Stimulated activated CD4-positive, alpha-beta T cell treated with anti-CD3 and anti-CD28 coated beads, Interleukin-2, amount 100 ng/mL, for 4 hours (primary cell): ENCODE data around the gene MAGEC2.

Experiments used
- DNase-seq: peaks from one replicate; pipeline ENCODE4 v3.0.0-alpha.2; 2020; ENCODE audit warnings: low read depth

The MAGEC2 gene, protein sequence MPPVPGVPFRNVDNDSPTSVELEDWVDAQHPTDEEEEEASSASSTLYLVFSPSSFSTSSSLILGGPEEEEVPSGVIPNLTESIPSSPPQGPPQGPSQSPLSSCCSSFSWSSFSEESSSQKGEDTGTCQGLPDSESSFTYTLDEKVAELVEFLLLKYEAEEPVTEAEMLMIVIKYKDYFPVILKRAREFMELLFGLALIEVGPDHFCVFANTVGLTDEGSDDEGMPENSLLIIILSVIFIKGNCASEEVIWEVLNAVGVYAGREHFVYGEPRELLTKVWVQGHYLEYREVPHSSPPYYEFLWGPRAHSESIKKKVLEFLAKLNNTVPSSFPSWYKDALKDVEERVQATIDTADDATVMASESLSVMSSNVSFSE

GRCh38 chrX:142204522-142205433 lies at the start of gene MAGEC2:
Gene MAGEC2 (minus strand): TSS chrX:142205290. CDS start chrX:142203987, 1,303 bp downstream.
- no peak for DNase-seq

DNA sequence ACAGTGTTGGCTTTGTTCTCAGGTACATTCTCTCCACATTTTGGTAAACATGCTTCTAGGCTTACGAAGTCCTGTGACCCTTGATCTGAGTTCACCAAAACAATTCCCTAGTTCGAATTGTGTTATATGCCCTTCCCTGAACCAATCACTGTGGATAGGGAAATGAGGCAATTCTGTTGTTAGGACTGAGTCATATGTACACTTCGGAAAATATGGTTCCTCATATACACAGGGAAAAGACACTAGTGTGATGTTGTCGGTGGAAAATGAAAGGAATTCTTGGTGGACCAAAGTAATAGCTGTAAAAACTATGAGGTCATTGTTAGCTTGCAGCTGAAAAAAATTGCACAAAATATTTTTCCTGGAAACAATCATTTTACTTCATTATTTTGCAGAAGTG lies 46.6 kb upstream of the MAGEC2 start:
- DNase-seq, result no peak

- DNase-seq, result no peak
Observed at GRCh38 chrX:142251202-142251601, 46.1 kb upstream of the MAGEC2 start.

DNA sequence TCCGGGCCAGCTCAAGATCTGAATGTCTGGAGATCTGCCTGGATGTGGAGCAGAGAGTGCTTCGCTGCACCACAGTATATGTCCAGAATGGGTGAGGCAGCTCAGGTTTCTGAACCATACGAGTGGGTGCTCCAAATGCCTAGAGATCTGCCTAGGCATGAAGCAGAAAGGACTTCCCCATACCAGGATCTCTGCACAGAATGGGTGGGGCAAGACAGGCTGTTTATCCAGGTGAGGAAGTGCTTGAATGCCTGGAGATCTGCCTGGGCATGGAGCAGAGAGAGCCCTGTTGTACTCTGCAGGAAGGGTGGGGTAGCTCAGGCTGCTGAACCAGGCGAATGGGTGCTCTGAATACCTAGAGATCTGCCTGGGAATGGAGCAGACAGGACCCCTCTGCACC lies 45.4 kb upstream of the MAGEC2 start:
- DNase-seq, result no peak

DNA sequence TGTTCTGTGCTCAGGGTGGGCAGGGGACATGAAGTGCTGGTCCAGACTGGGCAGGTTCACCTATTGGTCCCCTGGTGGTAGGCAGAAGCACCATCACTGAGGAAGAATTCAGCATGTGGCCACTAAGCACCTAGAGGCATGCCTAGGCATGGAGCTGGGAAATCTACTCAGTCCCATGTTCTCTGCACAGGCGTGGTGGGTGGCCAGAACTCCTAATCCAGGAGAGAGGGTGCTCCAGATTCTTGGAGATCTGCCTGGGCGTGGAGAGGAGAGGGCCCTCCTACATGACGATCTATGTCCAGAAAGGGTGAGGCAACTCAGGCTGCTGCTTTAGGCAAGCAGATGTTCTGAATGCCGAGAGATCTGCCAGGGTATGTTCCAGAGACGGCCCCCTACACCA lies 44.6 kb upstream of the MAGEC2 start:
- DNase-seq, result no peak

- no peak for DNase-seq
Observed at GRCh38 chrX:142244568-142244967, 39.5 kb upstream of the MAGEC2 start.

DNA sequence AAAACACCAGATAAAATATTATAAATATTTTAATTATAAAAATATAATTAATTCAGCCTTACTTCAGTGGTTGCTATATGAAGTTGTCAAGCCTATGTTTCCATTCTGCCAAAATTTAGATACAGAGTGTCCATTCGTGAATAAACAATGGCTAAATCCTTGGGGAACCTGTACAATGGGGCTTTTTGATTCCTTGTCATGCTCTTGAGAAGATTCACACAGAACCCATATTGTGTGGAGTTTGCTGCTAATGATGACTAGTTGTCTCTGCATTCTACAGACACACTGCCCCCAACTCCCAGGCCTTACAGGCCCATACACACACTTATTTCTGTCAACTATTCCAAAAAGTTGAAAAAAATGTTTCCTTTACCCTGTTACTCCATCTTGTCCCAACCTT lies 33.4 kb upstream of the MAGEC2 start:
- no peak for DNase-seq

GRCh38 chrX:142233400-142233799 lies 28.3 kb upstream of the MAGEC2 start:
- DNase-seq, result no peak

DNA sequence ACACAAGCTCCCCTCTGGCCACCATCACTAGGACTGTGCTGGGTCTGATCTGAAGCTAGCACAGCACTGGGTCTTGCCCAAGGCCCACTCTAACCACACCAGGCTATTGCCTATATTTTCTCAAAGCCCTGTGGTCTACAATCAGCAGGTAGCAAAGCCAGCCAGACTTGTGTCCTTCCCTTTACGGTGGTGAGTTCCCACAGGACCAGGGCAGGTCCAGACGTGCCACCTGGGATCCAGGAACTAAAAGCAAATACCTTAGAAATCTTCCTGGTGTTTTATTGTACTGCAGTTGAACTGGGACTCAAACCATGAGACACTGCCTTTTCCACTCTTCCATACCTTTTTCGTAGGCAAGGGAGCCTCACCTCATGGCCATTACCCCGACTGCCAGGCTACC lies 9.0 kb upstream of the MAGEC2 start:
- no peak for DNase-seq

- DNase-seq, result no peak
Observed at GRCh38 chrX:142201113-142201512, 4.0 kb downstream of the MAGEC2 start.

GRCh38 chrX:142186103-142186502 lies 19.0 kb downstream of the MAGEC2 start:
- no peak for DNase-seq

DNA sequence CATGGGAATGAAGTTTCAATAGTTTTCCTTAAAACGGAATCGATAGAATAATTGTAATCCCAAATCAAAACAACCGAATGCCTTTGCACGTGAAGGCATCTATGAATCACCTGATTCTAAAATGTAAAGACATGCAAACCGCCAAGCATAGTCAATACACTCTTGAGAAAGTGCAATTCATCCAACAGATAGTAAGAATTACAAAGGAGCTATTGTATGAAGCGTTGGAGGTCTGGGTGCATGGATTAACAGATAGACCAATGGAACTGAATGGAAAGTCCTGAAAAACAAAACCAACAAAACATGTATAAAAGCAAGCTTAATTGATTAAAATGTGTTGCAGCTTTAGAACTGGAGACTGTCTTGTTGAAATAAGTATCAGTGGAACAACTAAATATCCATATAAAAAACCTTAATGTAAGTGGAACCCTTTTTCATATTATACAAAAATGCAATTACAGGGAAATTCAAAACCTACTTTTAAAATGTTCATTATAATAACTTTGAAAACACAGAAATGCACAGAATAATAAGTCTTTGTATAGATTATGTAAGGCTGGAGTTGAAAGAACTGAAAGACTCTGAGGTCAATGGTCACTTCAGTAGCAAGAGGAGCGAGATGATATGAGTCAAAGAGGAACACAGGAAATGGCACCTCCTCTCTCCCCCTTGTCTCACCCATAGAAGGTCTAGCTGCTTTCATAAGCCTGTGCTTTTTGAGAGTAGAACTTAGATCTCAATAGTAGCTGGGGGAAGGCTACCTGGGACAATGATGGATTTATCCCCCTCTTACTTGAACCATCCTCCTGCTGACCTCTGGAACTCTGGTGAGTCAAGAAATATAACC lies 20.1 kb downstream of the MAGEC2 start:
- DNase-seq, result no peak

DNA sequence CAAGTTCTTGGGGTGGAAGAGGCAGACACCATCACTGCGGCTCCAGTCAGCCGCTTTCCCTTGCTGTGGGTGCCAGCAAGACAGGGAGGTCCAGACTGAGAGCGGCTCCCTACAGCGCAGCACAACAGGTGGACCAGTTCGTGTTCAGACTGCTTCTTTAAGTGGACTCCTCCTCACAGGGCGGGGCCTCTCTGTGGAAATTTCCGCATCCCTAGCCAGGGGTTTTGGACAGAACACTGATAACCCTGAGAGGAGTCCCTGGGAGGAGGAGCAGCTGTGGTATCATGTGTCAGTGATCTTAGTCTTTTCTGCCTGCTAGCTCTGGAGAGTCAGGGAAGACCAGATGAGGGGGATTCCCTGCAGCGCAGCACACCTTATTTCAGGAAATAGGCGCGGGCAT lies 48.5 kb downstream of the MAGEC2 start:
- no peak for DNase-seq
